KMS-11 (cell line): ENCODE measurements around the gene PDE4DIP.
"Not testable (repeated sequence)": the region's sequence is repeated elsewhere in the genome, so short reads cannot be mapped to it uniquely, and the experiment has no call there.

ENCODE experiments used
- H2AFZ ChIP-seq: fragments of 200-600 bp; sonication (generic); 2 replicates; pipeline ENCODE4 v1.6.1; 2016; ENCODE audit warnings: antibody characterized with exemption, mixed run types, low read depth
- H3K27ac ChIP-seq: fragments of 200-600 bp; sonication (generic); 2 replicates; pipeline ENCODE4 v1.6.1; 2016; ENCODE audit warnings: mild to moderate bottlenecking, mixed run types
- H3K27me3 ChIP-seq: fragments of 200-600 bp; sonication (generic); 2 replicates; pipeline ENCODE4 v1.6.1; 2017; ENCODE audit warnings: mild to moderate bottlenecking, low read depth, mixed run types, moderate library complexity; ENCODE audit not compliant: insufficient read depth
- H3K36me3 ChIP-seq: fragments of 200-600 bp; sonication (generic); 2 replicates; pipeline ENCODE4 v1.6.1; 2017; ENCODE audit warnings: mild to moderate bottlenecking, mixed run types; ENCODE audit not compliant: insufficient read depth
- H3K4me1 ChIP-seq: fragments of 200-600 bp; sonication (generic); 2 replicates; pipeline ENCODE4 v1.6.1; 2016; ENCODE audit warnings: mild to moderate bottlenecking, low read depth, mixed run types; ENCODE audit not compliant: poor library complexity, severe bottlenecking
- H3K4me2 ChIP-seq: fragments of 200-600 bp; sonication (generic); 2 replicates; pipeline ENCODE4 v1.7.0; 2016; ENCODE audit warnings: mild to moderate bottlenecking, mixed run types
- H3K4me3 ChIP-seq: fragments of 200-600 bp; sonication (generic); IDR thresholded peaks from 2 replicates; pipeline ENCODE4 v1.6.1; 2017; ENCODE audit warnings: low read depth, low read length, mixed read lengths; ENCODE audit not compliant: insufficient read depth
- H3K79me2 ChIP-seq: fragments of 200-600 bp; sonication (generic); 2 replicates; pipeline ENCODE4 v1.6.1; 2016; ENCODE audit warnings: low read depth, mixed run types; ENCODE audit not compliant: insufficient read depth
- H3K9ac ChIP-seq: fragments of 200-600 bp; sonication (generic); 2 replicates; pipeline ENCODE4 v1.6.1; 2016; ENCODE audit warnings: mild to moderate bottlenecking, mixed run types
- H4K20me1 ChIP-seq: fragments of 200-600 bp; sonication (generic); 2 replicates; pipeline ENCODE4 v1.6.1; 2016; ENCODE audit warnings: mild to moderate bottlenecking, mixed run types; ENCODE audit not compliant: insufficient read depth

The PDE4DIP gene

DNA sequence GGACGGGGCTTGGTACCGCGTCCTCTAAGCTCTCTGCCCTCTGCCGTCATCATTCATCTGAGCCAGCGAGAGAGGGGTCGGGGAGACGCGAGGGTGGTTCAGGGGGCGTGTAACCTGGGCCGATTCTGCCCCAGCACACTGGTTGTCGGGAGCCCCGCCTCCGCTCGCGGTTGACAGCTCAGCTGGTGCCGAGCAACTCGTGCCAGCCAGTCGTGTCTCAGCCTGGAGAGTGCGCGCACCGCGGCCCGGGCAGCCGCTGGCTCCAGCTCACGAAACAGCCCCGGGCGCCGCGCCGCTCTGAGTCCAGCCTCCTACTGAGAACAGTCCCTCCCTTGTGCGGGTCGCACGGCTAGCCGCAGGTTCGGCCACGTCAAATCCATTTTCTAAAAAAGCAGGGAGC, at the start of gene PDE4DIP:
Gene PDE4DIP (plus strand): TSS at position 209 of the 400 bp plus-strand sequence. CDS start 347 bp downstream, outside the sequence.
- not testable (repeated sequence) for H3K9ac ChIP-seq, H3K4me2 ChIP-seq, H3K27ac ChIP-seq, H3K27me3 ChIP-seq, H3K4me1 ChIP-seq, H4K20me1 ChIP-seq, H2AFZ ChIP-seq, H3K4me3 ChIP-seq, H3K36me3 ChIP-seq, H3K79me2 ChIP-seq

DNA sequence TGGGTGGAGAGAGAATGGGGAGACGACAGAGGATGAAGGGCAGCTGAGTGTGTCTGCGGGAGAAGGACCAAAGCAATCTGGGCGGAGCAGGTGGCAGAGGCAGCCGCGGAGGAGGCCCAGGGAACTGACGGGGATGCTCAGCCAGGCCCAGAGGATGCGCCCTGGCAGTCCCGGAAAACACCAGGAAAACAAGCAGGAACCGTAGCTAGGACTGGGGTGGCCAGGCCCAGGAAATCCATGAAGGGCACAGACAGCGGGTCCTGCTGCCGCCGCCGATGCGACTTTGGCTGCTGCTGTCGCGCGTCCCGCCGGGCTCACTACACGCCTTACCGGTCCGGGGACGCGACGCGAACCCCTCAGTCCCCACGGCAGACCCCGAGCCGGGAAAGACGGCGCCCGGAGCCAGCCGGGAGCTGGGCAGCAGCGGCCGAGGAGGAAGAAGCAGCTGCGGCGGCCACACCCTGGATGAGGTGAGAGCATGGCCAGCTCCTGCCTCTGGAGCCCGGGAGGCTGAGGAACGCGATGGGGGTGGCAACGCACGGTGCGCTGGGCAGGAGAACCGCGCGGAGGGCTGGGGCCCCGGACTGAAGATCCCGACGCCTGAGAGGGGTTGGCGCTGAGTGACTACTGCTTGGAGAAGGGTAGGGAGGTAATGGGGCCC, 35.8 kb upstream of the PDE4DIP start:
- H3K27ac ChIP-seq, H2AFZ ChIP-seq, H4K20me1 ChIP-seq, H3K79me2 ChIP-seq, H3K36me3 ChIP-seq, H3K9ac ChIP-seq, H3K4me1 ChIP-seq, H3K4me3 ChIP-seq, H3K4me2 ChIP-seq, H3K27me3 ChIP-seq: not testable (repeated sequence)

DNA sequence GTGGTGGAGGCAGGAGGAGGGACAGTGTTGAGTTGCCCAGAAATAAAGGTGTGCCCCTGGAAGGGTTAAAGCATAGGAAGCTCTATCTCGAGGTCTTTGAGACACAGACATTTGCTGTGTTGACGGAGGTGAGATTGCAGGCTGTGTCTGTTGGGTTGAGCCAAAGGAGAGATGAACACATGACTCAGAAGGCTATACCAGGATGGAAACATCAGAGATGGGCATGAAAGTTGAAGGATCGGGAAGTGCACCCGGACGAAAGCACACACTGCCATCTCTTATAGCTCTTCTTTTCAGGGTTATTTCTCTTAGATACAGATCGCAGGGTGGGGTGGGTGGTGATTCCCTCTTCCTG, 35.3 kb upstream of the PDE4DIP start:
- not testable (repeated sequence) for H3K27me3 ChIP-seq, H4K20me1 ChIP-seq, H3K9ac ChIP-seq, H3K79me2 ChIP-seq, H3K4me2 ChIP-seq, H3K4me1 ChIP-seq, H2AFZ ChIP-seq, H3K4me3 ChIP-seq, H3K27ac ChIP-seq, H3K36me3 ChIP-seq

DNA sequence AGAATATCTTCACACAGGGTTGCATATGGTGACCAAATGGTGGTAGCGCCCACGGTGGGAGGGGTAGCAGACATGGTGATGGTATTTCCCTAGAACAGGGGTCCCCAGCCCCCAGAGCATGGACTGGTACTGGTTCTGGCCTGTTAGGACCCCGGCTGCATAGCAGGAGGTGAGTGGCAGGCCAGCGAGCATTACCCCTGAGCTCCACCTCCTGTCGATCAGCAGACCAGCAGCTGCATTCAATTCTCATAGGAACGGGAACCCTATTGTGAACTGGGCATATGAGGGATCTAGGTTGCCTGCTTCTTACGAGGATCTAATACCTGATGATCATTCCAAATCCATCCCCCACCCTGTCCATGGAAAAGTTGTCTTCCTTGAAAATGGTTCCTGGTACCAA, 22.0 kb upstream of the PDE4DIP start:
- not testable (repeated sequence) for H3K4me3 ChIP-seq, H3K4me1 ChIP-seq, H3K79me2 ChIP-seq, H2AFZ ChIP-seq, H3K9ac ChIP-seq, H3K4me2 ChIP-seq, H3K27me3 ChIP-seq, H4K20me1 ChIP-seq, H3K36me3 ChIP-seq, H3K27ac ChIP-seq

DNA sequence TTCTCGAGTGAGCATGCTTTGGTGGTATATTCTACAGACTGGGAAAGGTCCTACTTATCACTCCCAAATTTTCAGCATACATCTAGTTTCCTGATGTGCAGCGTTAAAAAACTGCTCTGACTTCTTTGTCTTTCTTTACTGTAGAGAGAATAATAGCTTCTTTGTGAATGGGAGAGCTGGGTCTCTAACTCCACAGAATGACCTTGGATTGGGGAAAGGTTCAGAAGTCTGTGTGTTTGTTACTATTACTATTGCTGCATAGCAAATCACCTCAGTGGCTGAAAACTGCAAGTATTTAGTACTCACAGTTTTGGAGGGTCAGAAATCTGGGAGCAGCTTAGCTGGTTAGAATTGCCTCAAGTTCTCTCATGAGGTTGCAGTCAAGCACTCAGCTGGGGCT, 20.4 kb upstream of the PDE4DIP start:
- not testable (repeated sequence) for H3K4me3 ChIP-seq, H3K27me3 ChIP-seq, H3K79me2 ChIP-seq, H3K9ac ChIP-seq, H2AFZ ChIP-seq, H3K27ac ChIP-seq, H3K36me3 ChIP-seq, H3K4me1 ChIP-seq, H3K4me2 ChIP-seq, H4K20me1 ChIP-seq

DNA sequence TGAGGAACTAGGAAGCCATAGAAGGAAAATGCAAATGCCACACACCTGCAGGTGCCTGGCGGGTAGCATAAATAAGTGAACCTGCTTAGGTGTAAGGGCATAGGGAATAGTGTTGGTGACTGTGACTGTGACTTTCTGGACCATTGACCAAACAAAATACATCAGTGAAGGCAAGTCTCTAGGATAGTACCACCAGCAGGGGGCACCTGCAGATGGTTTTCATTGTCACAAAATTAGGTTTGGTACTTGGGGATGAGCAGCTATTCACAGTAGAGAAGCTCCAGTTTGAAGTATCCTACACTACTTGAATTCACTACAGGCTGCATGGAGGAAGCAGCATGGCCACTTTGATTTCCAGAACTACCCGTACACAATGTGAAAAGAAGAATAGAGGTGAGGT, 19.2 kb upstream of the PDE4DIP start:
- not testable (repeated sequence) for H3K9ac ChIP-seq, H3K36me3 ChIP-seq, H3K79me2 ChIP-seq, H3K4me2 ChIP-seq, H3K4me3 ChIP-seq, H4K20me1 ChIP-seq, H3K27me3 ChIP-seq, H3K4me1 ChIP-seq, H2AFZ ChIP-seq, H3K27ac ChIP-seq

DNA sequence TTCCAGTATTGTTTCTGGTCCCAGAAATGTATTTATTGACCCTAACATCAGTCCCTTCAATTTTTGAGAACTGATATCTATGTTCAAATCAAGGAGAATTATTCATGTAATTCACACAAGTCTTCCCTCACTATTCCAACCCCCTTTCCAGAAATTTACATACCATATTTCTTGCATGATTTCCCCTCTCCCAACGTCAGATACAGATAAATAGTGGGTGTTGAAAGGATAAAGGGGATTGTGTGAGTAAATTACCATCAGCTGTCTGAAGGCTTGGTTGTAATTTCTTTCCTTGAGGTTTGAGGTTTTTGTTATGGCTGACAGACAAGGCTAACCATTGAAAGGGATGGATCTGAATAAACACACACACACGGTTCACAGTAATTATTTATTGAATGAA, 15.7 kb upstream of the PDE4DIP start:
- not testable (repeated sequence) for H3K36me3 ChIP-seq, H3K27ac ChIP-seq, H3K4me1 ChIP-seq, H3K9ac ChIP-seq, H3K27me3 ChIP-seq, H2AFZ ChIP-seq, H4K20me1 ChIP-seq, H3K79me2 ChIP-seq, H3K4me3 ChIP-seq, H3K4me2 ChIP-seq

DNA sequence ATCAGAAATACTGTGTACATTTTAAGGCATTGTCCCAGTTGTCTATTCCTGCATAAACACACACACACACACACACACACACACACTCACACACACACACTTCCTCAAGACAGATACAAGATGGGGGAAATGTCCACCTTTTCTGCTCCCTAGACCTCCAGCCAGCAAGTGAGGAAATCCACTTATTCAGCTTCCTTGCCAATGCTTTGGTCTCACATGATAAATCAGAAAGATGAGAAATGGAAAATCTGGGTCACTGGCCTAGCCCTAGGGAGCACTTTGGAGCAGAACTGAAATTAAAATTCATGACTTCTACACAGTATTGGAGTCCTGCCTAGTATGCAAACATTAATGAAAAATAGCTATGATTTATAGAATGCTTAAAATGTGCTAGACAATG, 15.3 kb upstream of the PDE4DIP start:
- H3K79me2 ChIP-seq, H3K27me3 ChIP-seq, H3K27ac ChIP-seq, H4K20me1 ChIP-seq, H3K36me3 ChIP-seq, H3K4me1 ChIP-seq, H3K4me3 ChIP-seq, H3K4me2 ChIP-seq, H2AFZ ChIP-seq, H3K9ac ChIP-seq: not testable (repeated sequence)

DNA sequence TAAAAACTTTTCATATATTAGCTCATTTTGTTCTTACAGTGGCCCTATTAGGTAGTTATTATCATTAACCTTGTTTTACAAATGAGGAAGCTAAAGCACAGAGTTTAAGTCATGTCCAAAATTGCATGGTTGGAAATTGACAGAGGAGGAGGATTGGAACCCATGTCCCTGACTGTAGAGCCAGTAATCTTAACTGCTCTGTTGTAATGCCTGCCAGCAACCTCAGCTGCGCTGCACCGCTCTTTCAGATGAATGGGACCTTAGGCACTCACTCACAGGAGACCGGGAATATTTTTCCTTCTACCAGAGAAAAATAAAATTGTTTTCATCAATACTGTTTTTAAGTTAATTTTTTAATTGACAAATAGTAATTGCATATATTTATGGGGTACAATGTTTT, 14.9 kb upstream of the PDE4DIP start:
- H3K27me3 ChIP-seq, H3K4me3 ChIP-seq, H4K20me1 ChIP-seq, H3K4me2 ChIP-seq, H3K27ac ChIP-seq, H3K4me1 ChIP-seq, H2AFZ ChIP-seq, H3K36me3 ChIP-seq, H3K79me2 ChIP-seq, H3K9ac ChIP-seq: not testable (repeated sequence)

DNA sequence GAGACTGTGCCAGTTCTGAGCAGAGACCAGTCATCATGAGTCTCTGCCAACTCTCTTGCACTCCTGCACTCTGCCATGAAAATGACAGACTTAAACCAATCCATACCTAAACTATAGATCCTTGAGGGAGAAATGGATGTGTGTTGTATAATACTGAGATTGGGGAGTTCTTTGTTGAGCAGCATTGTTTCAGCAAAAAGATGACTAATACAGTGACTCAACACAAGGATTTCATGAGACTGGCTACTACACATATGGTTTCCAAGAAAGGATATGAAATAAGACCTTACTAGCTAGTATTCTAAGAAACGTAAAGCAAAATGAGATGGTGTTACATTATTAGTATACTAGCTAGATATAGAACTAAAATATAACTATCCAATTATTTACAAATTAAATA, 3.0 kb upstream of the PDE4DIP start:
- not testable (repeated sequence) for H3K27ac ChIP-seq, H3K36me3 ChIP-seq, H3K4me2 ChIP-seq, H4K20me1 ChIP-seq, H3K27me3 ChIP-seq, H3K79me2 ChIP-seq, H3K4me1 ChIP-seq, H2AFZ ChIP-seq, H3K4me3 ChIP-seq, H3K9ac ChIP-seq

DNA sequence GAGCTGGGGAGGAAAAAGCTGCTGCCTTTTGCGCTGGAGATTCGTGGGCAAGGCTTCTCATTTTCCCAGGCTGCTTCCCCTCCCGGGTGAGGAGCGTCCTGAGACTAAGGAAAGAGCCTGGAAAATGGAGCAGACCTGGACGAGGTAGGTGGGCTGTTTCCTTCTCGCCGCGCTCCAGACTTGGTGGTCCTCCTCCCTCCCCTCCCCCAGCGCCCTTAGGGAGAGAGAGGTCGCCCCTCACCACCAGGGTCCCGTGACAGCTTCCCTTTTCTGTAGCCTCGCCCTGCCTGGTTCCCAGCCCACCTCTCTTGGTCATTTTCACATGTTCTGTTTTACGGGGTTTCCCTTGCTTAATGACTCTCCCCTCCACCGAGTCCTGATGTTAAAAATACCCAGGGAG, 423 bp downstream of the PDE4DIP start:
- H4K20me1 ChIP-seq, H3K4me1 ChIP-seq, H2AFZ ChIP-seq, H3K4me2 ChIP-seq, H3K4me3 ChIP-seq, H3K27ac ChIP-seq, H3K79me2 ChIP-seq, H3K36me3 ChIP-seq, H3K27me3 ChIP-seq, H3K9ac ChIP-seq: not testable (repeated sequence)
